NCI-H2081 treated with DMSO at 0.1 percent for 48 hours (cell line): ENCODE measurements around the gene RSAD1.

ENCODE experiments used
- DNase-seq: peaks from one replicate; lab custom pipeline; 2025; lab: John Stamatoyannopoulos, UW

The RSAD1 gene

DNA sequence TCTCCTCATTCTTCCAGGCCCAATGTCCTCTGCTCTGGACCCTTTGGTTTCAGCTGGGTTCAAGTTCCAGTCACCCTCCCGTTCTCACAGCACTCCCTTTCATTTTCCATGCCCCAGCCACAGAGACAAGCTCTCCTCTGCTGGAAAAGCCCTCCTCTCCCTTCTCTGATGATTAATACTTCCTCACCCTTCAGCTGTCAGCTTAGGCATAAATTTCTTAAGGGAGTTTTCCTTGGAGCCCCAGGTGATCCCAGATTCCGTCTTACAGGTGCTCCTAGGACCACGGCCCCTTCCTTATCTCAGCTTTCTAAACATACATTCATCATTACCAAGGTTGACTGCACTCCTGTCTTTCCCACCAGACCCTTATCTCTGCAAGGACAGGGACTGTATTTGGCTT is 20.4 kb upstream of the RSAD1 start:
- DNase-seq, result no peak

DNA sequence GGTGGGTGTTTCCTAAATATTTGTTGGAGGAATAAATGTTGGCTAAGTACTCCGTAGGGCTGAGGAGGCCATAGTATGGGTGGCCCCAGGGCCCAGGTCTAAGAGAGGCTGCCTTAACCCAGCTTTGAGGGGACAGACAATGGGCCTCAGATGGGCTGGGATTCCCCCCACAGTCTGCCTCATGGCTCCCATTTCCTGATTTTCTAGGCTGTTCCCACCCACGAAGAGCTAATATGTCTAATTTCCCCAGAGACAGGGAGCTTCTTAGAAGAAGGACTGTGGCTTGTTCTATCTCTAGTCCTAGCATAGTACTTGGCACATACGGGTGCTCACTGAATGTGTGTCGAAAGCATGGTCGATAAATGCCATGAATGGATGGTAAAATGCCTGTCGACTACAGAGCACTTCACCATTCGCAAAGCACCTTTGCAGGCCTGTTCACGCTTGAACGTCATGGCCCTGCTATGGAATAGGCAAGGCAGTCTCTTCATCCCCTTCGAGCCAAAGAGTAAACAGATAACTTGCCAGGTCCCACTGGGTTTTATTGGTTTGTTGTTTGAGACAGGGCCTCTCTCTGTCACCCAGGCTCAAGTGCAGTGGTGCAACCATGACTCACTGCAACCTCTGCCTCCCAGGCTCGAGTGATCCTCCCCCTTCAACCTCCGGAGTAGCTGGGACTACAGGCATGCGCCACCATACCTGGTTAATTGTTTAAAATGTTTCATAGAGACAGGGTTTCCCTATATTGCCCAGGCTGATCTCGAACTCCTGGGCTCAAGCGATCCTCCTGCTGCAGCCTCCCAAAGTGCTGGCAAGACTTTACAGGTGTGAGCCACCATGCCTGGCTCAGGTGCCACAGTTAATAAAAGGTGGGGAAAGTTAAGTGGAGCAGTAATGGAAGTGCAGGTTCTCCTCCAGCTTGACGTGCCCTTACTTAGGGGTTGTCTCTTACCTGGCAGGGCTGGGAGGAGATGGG is 19.7 kb upstream of the RSAD1 start:
- DNase-seq, result no peak

DNA sequence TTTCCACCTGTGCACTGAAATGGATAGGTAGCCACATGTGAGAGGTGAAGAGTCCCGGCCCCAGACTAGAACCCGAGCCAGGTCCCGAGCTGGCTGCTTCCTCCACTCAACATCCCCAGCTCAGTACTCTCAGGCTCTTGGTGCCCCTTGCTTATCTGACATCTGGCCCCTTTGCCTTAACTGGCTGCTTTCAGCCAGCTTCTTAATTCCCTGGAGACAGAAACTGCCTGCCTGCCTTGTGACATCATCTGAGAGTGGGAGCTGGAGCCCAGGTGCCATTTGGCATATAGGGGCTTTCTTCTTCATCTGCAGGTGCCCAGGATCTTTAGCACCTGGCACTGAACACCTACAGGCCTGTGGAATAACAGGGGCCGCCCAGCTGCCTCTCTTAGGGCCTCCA is 18.9 kb upstream of the RSAD1 start:
- no peak for DNase-seq

DNA sequence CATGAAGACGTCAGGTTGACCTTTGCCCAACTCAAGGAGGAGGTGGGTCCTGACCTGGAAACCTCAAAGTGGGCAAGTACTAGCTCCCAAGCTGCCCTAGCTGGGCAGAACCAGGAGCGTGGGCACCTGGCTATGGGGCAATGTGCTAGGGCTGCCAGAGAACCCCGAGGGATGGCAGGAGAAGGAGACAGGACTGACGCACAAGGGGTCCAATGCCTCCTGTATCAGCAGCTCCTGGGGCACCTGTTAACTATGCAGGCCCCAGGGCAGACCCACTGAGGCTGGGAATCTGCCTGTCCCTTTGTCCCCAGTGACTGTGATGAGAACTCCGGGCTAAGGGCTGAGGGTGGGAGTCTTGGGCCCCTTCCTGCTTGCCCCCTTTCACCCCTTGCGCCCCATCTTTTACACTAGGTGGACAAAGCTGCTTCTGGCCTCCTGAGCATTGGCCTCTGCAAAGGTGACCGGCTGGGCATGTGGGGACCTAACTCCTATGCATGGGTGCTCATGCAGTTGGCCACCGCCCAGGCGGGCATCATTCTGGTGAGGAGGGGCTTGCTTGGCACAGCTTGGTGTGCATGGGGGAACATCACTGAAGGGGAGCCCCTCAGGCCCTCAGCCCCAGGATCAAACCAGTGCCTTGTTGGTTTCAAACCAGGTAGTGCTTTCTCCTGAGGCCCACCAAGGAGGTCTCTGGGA is 17.7 kb upstream of the RSAD1 start:
- no peak for DNase-seq

DNA sequence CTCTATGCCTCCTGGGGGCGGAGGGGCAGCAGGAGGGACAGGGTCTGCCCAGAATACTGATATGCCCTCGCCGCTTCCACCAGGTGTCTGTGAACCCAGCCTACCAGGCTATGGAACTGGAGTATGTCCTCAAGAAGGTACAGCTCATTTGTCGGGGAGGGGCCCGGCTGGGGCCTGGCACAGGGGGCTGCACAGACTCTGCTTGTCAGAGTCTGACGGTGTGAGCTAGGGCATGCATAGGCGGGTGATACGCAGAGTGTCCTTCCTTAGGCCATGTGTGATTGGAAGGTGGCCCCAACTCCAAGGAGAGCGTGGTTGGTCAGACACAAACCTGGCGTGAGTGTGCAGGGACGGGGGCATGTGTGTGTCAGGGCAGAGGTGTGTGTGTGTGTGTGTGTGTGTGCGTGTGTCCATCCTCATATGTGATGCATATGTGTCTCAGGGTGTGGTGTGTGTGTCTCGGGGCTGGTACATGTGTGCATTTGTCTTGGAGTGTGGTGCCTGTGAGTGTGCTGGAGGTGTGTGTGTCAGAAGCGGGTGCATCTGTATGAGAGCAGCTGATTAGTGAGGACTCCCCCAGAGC is 17.0 kb upstream of the RSAD1 start:
- no peak for DNase-seq

DNA sequence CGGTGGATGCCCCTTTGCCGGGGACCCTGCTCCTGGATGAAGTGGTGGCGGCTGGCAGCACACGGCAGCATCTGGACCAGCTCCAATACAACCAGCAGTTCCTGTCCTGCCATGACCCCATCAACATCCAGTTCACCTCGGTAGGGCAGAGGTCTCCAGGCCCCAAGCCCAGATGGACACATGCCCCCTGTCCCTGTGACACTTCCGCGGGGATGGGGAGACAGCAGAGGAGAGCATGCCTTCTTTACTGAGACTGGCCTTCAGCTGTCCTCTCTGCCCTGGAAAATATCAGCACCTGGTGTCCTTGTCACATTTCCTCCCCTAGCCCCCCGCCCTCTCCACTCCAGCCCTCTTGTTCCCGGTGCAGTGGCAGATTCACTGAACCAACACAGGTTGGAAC is 16.2 kb upstream of the RSAD1 start:
- DNase-seq, result no peak

DNA sequence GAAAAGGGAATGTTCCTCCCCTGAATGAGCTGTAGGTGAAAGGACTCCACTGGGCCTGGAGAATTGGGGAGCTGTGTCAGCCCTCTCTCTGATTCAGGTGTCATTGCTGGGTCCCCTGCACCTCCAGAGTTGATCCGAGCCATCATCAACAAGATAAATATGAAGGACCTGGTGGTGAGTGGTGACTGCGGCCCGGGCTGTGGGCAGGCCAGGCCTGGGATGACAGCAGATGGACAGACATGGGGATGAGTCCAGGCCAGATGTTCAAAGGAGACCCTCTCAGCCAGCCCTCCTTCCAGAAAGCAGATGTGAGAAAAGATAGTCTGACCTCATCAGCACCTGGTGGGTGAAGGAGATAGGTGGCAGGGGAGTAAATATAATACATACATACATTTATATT is 14.5 kb upstream of the RSAD1 start:
- DNase-seq, result no peak

DNA sequence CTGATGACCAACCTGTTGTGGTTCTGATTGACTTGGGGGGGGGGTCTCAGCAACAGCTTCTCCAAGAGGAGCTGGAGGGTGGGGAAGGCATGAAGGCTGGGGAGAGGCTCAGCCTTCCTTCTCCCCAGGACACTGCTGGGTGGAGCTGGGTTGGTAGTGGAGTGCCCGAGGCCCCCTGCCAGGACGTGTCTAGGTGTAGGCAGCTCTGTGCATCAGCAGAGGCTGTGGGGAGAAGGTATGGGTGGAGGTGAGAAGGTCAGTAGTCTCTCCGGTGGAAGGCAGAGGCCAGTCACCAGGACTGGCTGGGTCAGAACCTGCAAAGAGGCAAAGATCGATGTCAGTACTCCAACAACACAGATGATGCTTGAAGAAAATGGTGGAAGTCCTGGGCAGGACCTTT is 13.9 kb upstream of the RSAD1 start:
- DNase-seq, result no peak

DNA sequence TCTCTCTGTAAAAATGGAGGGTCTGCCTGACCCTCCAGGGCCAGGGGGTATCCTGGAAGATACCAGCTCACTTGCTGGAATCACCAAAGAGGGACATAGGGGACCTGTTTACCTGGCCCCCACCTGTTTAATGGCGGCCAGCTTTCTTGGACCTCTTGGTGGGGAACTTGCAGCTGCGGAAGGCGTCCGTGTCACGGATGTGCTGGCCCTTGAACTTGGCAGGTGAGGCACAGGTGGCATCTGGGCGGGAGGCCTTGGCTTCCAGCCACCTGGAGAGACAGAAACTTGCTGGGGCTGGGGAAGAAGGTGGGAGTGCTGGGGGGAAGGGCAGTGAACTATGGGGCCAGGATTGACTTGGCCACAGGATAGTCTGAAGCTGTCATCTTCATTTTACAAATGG is 13.5 kb upstream of the RSAD1 start:
- no peak for DNase-seq

DNA sequence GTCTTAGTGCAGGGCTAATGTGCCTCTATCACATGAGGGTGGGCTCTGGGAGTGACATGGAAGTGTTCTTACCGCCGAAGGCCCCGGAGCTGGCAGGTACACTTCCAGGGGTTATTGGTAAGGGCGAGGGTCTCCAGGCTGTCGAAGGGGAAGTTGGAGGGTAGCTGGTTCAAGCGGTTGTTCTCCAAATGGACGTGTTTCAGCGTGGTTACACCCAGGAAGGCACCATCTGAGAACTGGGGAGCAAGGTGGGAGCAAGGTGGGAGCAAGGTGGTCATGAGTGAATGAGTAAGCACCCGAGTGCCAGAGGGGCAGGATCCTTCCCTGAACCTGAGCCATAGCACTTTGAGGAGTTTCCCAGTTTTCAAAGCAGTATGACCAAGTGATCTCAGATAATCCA is 13.0 kb upstream of the RSAD1 start:
- DNase-seq, result no peak

DNA sequence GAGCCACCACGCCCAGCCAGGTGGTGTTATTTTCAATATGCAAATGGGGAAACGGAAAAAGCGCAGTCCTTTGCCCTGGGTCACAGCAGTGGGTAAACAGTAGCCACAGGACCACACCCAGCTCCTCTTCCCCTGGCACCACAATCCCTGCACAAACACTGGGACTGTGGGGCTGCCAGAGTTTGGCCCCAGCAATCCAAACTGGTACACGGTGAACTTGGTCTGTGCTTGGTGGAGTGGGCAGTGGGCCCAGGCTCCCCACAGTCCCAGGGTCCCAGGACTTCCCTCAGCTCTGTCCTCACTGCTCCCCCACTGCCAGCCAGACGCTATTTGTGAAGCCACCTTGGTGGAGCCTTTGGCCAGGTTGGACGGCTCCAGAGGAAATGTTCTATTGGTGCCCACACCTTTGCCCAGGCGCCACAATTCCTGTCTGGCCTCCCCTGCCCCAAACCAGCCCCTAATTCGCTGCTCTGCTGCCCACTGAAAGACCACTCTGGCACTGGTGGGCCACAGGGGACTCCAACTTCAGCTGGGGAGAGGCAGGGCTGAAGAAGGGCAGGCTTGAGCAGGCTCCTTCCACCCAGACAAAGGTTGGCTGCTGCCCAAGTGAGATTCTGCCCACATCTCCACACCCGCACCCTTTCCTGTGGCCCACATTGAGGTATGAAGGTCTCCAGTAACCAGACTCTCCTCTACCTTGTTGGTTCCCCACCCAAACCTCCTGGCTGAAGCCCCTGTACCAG is 12.1 kb upstream of the RSAD1 start:
- no peak for DNase-seq

DNA sequence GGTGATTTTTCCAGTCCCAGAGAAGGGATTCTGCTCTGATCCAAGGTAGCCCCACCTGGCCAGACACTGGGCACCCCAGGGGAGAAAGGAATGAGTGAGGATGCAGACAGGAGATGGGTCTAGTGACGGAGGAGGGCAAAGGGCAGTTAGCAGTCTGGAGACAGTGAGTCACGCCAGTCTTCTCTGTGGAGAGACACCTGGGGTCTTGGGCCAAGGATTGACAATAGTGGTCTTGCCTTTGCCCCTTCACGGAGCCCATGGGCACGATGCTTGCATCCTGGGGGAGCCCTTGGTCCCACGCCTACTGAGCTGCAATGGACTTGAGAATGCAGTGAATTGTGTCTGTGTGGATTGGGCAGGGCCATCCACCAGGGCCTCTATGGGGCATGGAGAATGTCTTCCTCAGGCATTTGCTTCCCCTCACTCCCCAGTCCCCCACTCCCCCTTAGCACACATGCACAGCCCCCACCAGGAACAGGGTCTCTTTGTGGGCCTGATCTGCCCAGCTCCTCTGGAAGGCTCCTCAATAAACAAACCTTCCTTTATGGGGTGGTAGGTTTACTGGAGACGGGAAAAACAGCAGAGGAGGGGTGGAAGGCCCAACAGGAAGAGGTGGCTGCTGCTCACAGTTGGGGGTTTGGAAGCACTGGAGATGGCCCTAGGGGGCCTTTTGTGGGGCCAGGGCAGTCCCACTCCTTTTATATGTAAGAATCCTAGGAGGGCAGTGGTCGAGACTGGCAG is 11.4 kb upstream of the RSAD1 start:
- no peak for DNase-seq

DNA sequence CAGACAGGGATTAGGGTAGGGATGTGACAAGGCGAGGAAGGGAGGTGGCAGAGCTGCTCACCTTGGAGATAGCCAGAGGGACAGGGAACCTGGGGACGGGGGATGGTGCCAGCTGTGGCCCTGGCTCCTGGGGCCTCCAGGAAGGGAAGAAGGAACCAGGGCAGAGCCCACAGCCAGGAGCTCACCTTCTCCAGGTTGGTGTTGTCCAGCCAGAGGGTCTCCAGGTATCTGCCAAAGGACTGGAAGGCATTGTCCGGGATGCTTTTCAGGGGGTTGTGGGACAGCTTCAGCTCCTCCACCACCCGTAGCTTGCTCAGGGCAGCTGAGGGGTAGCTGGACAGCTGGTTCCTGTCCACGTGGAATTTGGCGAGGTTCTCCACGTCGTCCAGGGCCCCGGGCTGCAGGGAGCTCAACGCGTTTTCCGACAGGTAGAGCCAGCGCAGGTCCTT is 10.8 kb upstream of the RSAD1 start:
- no peak for DNase-seq

DNA sequence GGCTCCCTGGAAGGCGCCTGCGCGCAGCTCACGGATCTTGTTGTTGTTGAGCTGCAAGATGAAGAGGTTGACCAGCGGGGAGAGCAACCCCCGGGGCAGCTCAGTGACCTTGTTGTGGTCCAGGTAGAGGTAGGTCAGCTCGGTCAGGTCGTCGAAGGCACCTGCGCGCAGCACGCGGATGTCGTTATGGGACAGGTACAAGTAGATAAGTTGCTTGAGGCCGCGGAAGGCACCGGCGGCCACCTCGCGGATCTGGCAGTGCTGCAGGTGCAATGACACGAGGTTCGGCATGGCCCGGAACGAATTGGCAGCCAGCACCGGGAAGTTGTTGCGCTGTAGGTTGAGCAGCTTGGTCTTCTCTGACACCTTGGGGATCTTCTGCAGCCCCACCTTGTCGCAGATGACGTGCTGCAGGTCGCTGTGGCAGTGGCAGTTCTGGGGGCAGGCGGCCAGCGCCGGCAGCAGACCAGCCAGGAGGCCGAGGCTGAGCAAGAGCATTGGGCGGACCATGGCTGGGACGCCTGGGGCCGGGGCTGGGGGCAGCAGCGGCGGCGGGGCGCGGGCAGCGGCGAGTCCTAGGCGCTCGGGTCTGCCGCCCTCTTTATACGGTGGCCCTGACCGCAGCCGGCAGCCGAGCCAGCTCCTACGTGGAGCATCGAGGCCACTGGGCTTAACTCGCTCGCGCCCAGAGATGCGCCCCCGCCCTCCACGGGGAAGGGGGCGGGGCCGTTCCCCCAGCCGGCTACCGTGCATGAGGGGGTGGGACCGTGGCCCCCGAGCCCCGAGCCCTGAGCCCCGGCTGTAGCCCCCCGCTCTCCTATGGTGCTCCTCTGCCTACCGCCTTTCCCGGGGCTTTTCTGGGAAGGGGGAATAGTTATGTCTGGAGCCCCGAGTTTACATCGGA is 10.1 kb upstream of the RSAD1 start, which contains the start of gene CHAD:
CHAD (minus strand) TSS at position 577 of the 904 bp plus-strand sequence; CDS start at position 510, 67 bp downstream.
- DNase-seq, result no peak

DNA sequence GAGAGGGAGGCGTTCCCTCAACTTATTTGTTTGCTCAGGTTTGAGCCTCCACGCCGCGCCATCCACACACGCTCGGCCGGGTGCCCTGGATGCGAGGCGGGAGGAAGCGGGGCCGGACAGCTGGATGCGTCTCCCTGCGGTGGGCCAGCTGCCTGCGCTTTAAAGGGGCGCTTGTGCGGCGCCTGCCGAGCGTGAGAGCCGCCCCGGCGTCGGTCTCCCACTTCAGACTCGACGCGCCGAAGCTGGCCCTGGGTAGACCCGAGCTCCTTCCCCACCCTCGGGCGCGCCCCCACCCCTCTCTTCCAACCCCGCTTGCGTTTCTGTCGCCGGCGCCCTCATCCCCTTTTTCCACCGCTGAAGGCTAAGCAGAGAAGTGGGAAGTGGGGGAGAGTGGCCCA is 9.5 kb upstream of the RSAD1 start:
- no peak for DNase-seq

DNA sequence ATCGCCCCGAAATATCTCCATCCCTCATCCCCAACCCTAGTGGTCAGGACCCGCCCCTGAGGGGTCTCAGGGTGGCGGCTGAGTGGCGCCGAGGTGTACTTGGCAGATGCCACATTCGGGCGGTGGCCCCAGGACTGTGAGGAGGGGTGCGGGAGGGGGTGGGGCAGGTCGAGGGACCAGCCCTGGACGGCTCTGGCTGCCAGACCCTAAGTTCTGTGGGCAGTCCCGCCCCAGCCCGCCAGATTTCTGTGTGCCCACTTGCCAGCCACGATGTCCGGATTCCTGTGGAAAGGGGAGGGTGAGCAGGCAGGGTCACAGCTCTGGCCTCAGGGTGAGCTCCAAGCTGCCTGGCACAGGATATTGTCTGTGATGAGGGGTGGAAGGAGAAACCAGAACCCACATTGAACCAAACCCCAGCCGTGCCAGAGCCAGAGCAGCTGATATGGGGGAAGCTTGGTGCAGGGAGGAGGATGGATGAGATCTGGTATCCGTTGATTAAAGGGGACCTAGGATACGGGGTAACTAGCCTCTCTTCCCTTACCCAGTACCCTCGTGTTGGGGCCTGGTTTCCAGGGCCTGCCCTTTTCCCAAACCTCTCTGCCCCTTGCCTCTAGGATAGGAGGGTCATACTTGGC is 8.9 kb upstream of the RSAD1 start:
- DNase-seq, result no peak

DNA sequence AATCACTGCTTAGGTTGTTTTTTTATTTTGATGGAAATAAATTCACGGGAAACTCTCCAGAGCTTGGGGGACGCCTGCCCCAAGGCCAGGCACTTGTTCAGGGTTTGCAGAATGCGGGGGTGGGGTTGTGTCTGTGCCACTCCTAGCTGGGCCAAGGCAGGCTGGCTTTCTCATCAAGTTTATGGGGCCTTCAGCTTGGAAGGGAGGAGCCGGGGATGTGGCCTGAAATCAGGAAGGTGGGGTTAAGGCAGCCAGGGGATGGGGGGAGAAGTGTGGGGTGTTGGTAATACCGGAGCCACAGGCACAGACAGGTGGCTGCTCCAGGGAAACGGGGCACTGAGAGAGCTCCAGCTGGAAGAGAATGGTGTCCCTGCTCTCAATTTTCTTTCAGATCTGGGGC is 8.2 kb upstream of the RSAD1 start:
- DNase-seq, result no peak

DNA sequence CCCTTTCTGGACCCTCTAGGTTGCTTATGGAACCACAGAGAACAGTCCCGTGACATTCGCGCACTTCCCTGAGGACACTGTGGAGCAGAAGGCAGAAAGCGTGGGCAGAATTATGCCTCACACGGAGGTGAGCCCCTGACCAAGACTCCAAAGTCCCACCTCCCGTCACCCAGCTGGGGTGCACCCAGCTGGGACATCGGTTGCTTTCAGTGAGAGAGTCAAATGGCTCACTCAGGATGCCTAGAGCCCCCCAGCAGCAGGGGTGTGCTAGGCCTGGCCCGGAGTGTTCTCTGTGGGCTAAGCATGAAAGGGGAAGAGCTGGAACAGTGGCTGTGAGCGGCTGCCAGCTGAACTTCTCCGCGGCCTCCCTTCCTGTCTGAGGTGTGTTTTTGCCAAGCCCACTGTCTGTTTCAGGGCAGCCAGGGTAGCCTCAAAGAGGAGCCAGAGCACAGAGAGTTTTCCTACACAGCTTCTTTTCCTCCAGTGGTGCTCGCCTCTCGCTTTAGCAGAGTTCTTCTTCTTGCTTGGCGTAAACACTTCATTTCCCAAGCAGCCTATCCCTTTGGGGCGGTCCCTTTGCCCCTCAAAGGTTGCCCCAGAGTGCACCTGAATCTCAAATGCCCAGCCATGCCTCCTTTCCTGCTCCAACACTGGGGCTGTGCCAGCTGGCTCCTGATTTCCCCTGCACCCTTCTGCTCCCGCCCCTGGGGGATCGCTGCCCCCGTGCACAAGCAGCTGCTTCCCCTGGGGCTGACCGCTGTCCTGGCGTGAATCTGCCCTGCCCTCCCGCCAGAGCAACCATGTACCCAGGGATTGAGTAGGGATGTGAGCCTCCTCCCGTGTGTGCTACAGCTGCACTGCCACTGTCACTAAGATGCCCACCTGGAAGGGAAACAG is 7.4 kb upstream of the RSAD1 start:
- DNase-seq, result no peak

DNA sequence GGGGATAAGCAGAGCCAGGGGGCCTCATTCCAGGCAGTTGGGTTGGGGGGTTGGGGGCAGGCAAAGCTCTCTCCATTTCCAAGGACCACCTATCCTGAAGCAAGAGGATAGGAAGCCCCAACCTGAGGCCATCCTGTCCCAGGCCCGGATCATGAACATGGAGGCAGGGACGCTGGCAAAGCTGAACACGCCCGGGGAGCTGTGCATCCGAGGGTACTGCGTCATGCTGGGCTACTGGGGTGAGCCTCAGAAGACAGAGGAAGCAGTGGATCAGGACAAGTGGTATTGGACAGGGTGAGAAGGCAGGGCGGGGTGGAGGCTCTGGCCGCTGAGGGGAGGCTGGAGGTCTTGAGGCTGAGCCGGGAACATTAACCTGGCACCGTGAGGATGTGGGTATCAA is 6.4 kb upstream of the RSAD1 start:
- DNase-seq, result no peak
